EH (cell line): Measurements from ENCODE around the gene CPSF4L.
"Not testable (repeated sequence)": the region's sequence is repeated elsewhere in the genome, so short reads cannot be mapped to it uniquely, and the experiment has no call there.

Experiments
- DNase-seq: peaks from one replicate; pipeline ENCODE4 v3.0.0-alpha.2; 2015; ENCODE audit warnings: low read depth

The CPSF4L gene

GRCh38 chr17:73268582-73269328 is 7.1 kb upstream of the CPSF4L start:
- DNase-seq: no peak

- no peak for DNase-seq
Observed at GRCh38 chr17:73267648-73268537, 6.2 kb upstream of the CPSF4L start.

- DNase-seq: no peak
Observed at GRCh38 chr17:73266796-73267195, 5.1 kb upstream of the CPSF4L start.

DNA sequence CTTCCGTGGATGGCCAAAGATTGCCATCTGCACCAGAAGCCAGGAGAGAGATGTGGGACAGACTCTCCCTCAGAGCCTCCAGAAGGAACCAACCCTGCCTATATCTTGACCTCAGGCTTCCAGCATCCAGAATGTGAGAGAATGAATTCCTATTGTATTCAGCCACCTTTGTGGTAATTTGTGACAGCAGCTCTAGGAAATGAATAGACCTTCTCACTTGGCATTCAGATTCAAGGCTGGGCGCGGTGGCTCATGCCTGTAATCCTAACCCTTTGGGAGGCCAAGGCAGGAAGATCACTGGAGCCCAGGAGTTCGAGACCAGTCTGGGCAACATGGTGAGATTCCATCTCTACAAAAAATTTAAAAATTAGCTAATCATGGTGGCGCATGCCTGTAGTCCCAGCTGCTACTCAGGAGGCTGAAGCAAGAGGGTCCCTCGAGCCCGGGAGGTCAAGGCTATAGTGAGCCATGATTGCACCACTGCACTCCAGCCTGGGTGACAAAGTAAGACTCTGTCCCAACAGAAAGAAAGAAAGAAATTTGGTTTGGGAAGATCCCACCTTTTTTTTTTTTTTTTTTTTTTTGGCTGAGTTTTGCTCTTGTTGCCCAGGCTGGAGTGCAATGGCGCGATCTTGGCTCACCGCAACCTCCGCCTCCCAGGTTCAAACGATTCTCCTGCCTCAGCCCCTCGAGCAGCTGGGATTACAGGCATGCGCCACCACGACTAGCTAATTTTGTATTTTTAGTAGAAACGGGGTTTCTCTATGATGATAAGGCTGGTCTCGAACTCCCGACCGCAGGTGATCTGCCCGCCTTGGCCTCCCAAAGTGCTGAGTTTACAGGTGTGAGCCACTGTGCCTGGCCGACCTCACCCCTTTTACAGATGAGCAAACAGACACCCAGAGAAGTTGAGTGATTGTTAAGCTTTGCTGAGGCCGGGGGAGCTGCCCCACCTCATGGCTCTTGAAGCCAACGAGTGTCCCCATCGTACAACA is 4.3 kb upstream of the CPSF4L start:
- DNase-seq: no peak

GRCh38 chr17:73264448-73264847 is 2.8 kb upstream of the CPSF4L start:
- DNase-seq: not testable (repeated sequence)

- no peak for DNase-seq
Observed at GRCh38 chr17:73262676-73263642, 1.3 kb upstream of the CPSF4L start.

- DNase-seq: no peak
Observed at GRCh38 chr17:73261952-73262675, 434 bp upstream of the CPSF4L start.

DNA sequence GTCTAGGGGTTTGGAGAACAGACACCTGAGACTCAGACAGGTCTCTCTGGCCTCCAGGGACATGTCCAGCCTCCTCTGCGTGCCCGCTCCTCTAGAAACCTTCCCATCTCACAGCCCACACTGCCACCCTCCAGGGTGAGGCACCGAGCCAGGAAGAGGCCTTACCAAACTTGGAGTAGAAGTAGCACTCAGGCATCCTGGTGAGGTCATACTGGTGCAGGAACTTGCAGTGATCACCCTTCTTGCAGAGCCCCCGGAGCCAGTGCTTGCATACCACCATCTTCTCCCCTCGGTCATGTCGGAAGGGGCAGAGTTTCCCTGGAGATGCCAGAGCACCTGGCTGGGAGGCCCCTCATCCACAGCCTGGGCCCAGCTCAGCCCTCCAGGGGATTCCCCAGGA is 4.2 kb downstream of the CPSF4L start:
- DNase-seq: no peak

DNA sequence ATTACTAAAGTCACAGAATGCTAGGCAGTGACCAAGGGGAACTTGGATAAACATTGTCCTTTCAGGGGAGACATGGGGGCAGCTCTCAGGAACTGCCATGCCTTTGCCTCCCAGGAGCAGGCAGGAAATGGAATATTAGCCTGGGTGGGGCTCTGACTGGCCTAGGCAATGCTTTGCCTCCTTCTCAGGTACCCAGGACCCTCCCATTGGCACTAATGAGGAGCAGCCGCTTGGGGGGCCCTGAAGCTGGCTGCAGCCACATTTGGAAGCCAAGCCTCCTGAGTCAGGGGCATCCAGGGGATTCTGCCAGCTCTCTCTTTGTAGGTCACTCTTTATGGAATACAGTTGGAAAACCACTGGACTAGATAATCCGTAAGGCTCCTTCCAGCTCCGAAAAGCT is 5.5 kb downstream of the CPSF4L start:
- DNase-seq: no peak

GRCh38 chr17:73255671-73256181 is 6.0 kb downstream of the CPSF4L start:
- DNase-seq: peak; percentile 51

DNA sequence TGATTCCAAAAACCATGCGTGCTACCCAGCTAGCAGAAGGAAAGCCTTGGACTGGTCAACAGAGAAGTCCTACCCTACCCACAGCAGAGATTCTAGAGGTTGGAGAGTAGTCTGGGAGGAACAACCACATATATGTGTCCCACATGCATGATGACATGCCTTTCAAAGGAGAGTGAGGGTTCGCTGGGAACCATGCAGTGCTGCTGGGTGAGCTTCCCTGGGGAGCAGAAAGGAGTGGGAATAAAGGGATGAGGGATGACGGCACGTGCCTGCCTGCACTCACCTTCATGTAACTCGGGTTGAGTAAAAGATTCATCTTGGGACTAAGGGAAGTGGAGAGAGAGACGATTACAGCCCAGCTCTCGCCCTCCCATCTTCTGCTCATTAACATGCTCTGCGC is 9.8 kb downstream of the CPSF4L start:
- DNase-seq: no peak

DNA sequence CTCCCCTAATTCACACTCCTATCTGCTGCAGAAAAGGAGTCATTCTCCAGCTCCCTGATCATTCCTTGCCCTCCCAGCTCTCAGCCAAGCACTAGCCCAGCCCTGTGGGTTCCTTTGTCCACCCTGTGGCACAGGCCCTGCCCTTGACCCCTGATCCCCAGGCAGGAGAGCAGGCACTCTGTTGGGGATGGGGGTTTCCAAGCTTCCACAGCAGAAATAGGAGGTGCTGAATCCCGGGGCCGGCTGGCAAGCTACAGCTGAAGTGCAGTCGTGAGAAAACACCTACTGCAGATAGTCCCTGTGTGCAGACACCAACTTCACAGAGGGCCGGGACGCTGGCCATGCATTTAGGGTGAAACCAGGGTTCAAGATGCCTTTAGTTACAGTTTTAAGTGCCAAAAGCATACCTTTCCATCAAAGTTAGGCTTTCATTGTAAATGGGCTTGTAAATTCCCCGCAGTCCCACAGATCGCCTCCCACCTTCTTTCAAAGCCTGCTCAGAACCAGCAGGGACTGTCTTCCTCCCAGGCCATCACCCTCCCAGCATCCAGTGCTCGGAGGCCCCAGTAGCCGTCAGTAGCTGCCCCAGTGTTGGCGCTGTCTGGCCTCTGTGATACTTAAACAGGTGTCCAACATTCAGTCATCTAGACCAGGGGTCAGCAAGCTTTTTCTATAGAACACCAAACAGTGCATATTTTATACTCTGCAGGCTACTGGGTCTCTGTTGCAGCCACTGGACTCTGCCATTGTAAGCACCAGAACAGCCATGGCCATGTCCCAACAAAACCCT is 10.6 kb downstream of the CPSF4L start:
- DNase-seq: no peak

- no peak for DNase-seq
Observed at GRCh38 chr17:73249700-73250099, 12.0 kb downstream of the CPSF4L start.

- no peak for DNase-seq
Observed at GRCh38 chr17:73248532-73248931, 13.1 kb downstream of the CPSF4L start.

DNA sequence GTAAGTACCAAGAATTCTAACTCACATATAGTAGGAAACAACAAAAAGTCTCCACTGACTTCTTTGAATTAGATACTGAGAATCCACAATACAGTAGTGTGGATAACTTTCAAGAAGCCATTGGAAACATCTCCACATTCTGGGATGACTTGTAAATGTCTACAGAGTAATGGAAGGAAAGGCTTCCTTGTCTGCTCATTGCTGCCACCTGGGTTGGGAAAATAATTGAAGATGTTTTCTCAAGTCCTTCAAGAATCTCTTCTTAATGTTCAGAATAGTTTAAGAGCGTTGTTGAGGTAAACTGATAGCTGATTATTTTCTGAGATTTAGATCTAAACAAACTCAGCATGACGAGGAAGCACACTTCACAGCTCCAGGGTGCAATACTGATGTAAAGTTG is 14.0 kb downstream of the CPSF4L start:
- peak; percentile 27 for DNase-seq

DNA sequence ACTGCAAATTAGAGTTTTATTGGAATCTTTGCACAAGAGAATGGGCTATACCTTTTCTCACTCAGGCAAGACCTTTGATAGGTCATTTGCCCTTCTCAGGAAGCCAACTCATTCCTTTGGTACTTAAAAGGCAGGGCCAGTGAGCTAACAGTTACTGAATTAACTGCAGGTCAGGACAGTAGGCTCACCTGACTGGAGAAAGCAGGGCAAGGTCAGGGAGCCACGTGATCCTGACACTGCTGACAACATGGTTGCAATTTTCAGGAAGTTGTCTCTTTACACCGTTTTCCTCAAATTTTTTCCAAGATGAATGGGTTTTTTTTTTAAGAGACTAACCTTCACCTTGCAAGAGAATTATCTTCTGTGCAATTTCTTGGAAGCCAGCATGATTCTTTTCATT is 21.1 kb downstream of the CPSF4L start:
- DNase-seq: no peak

- no peak for DNase-seq
Observed at GRCh38 chr17:73237714-73238113, 24.0 kb downstream of the CPSF4L start.

- DNase-seq: no peak
Observed at GRCh38 chr17:73234736-73235135, 26.9 kb downstream of the CPSF4L start.
